Kidney glomerular epithelial cell (primary cell): ENCODE measurements around the gene LNP1.
A peak's percentile ranks its signal among the peaks of the same experiment; 100 is the strongest.
"Not testable (repeated sequence)": the region's sequence is repeated elsewhere in the genome, so short reads cannot be mapped to it uniquely, and the experiment has no call there.

Experiments
- DNase-seq: peaks from one replicate; lab custom pipeline; 2025; lab: John Stamatoyannopoulos, UW

The LNP1 gene

DNA sequence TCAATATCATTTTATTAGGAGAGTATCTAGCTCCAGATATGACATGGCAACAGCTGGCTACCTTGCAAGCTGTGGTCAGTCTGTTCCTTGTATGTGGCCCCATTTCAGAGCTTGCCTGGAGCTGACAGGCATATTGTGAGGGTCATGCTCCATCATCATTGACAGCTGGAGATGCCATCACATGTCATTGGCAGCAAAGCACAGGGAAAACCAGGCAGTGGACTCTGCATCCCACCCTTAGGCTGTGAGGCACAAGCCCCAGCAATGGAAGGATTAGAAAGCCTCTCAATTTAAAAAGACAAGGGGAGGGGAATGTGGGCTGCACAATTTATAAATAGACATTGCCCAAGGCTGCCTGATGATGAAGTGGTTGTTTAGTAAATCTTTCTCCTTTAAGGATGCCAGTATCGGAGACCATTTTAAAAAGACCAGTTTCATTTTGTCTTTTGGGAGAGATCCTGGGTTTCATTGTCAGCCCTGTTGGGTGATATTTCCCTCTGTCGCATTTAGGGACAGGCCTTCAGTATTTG, 27.9 kb downstream of the LNP1 start:
- DNase-seq, result no peak

DNA sequence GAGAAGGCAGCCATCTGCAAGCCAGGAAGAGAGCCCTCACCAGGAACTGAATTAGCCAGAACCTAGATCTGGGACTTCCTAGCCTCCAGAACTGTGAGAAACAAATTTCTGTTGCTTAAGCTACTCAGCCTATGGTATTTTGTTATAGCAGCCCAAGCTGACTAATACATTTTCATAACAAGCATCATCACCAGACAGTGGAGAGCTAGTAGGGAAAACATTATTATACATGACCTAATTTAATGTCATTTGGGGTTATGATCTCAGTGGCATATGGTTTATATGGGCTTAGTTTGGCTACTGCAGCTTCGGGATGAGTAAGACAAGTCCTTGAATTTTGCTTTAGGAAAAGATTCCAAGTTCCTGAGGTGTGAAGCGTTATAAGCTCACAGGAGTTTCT, 35.6 kb downstream of the LNP1 start:
- no peak for DNase-seq

DNA sequence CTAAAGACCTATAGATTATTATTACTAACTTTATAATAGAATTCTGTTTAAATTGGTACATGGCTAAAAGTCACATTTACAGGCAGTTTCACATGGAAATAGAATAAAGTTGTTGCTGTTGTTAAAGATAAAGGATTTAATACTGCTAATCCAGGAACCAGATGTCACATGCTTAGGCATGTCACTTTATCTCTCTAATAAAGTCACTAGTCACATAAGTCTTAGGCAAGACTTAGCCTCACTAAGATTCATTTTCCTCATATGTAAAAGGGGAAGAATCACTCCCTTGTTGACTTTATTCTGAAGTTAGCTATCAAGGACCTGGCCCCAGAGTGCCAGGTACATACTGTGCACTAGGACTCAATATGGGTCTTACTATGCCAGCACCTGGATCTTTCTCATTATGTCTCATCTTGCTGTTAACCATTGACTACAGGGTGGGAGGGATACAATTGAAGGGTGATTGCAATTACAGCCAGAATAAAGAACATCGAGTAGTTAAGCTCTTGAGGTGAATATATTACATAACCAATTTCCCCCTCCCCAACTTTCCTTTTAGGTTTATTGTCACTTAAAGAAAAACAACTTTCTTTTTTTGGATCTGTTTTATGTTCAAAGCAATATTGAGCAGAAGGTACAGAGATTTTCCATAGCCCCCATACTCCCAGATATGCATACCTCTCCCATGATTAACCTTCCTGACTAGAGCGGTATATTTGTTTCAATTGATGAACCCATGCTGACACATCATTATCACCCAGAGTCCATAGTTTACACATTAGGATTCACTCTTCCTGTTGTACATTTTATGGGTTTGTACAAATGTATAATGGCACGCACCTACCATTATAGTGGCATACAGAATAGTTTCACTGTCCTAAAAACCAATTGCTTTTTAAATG, 36.6 kb downstream of the LNP1 start:
- no peak for DNase-seq

DNA sequence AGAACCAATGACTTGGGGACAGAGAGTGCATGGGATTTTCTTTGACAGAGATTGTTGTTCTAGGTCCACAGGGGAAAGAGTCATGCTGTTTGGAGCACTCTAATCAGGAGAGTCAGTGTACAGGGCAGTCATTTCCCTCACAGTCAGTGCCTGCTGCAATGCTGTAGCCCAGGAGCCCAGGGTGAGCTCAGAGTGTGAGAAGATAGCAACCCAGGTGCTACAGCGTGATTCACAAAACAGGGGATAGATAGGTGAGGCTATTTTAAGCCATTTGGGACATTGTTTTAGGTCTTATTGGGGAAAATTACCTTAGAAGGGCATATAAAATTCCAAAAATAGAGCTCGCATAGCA, 37.3 kb downstream of the LNP1 start:
- no peak for DNase-seq

DNA sequence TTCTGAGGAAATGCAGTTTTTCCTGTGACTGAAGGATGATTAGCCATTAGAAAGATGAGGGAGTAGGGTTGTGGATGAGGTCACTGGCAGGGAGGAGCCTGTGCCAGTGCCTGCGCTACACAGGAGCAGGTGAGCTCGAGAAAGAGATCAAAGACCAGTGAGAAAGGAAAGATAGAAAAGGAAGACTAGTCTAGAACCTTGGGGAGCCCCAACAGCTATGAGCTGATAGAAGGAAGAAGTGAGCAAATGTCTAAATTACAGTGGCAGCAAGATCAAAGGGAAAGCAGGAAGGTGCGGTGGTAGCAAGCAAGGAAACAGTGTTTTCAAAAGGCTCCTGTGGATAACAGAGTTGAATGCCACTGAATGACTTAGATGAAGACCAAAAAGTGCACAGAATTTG, 39.6 kb downstream of the LNP1 start:
- DNase-seq, result no peak

DNA sequence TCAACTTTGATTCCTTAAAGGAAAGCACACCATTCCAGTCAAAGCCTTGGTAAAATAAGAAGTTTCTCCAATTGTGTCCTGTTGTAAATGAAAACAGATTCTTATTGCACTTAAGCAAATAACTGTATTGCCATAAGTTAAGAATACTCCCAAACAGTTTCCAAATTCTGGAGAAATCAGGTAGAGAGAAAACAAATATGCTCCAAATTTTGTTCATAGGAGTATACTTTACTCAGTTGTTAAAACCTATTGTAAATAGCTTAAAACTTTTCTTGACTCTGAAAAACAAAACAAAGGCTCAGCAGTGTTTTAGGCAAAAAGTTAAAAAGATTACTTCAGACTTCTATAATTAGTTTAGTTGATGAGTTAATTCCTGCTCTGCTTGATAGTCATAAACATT, 42.4 kb downstream of the LNP1 start:
- DNase-seq, result no peak

DNA sequence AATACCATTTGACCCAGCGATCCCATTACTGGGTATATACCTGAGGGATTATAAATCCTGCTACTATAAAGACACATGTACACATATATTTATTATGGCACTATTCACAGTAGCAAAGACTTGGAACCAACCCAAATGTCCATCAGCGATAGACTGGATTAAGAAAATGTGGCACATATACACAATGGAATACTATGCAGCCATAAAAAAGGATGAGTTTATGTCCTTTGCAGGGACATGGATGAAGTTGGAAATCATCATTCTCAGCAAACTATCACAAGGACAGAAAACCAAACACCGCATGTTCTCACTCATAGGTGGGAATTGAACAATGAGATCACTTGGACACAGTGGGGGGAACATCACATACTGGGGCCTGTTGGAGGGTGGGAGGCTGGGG, 45.7 kb downstream of the LNP1 start:
- not testable (repeated sequence) for DNase-seq

DNA sequence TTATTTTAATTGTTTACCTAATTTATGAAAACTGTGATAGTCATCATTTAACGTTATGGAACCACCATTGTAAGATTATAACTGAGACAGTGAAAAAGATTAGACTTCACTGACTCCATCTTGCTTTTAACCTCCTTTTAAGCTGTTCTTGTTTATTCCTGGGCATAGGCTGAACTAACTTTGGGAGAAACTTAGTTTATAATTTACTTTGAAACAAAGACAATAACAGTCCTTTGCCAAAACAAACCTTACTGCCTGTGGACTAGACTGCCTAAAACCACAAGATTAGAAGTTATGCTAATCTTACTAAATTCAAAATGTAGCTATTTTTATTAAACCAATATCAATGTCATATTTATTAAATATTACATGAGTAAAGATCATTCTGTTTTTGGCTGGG, 46.7 kb downstream of the LNP1 start:
- no peak for DNase-seq

DNA sequence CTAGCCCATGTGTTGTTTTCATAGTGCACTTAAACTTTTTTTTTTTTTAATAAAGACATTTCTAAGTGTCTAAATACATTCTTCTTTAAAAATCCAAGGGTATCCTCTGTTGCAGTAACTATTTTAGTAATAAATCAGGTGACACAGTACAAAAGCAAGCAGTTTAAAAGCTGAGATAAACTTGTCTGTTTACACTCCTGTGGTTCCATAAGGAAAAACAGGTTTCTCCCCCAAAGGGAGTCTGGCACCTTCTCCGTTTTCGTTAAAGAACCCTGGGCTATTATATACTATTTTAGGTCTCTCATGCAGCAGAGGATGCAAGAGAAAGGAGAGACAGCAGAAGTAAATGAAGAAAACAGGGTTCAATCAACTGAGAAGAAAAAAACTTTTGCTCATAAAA, 47.9 kb downstream of the LNP1 start:
- no peak for DNase-seq

DNA sequence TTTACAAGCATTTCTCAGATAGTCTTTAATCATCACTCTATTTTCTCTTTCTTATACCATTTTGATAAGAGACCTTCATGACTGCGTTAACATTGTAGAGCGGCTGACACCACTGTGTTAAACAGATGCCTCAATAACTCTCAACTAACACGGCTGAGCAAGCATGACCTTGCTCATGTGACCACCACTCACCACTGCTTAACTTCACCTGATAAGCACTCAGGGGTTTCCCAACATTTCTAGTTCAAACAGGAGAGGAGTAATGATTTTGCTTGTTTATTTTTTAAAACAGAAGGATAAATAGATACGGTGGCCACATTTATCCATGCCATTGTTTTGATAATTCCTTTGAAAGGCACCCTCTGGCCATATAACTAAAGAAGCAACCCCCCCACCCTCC, 53.3 kb downstream of the LNP1 start:
- no peak for DNase-seq

DNA sequence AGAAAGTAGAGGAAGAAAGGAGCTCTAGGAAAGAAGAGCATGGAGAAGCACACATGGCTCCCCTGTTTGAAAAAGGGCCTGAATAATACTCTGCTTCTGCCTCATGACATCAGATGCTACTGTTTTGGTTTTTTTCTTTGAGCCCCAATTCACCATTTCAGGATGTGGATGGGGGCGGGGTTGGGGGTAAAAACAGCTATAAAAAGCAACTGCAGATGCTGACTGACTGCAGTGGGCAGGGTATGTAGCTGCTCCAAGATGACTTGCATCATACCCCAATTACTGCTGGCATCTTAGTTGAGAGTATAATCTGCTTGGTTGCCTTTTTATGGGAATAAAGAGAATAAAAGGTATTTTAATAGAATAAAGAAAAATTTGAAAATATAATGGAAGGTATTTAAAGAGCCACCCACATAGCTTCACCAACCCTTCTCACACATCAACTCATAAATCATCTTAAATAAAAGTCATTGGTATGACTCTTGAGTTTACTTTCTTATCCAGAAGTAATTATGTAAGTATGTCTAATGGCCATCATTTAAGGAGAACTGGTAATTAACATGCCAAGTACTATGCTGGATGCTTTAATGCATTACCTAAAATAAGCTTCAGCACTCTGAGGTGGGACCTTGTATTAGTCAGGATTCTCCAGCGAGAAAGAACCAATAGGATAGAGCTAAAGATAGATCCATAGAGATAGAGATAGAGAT, 54.7 kb downstream of the LNP1 start:
- DNase-seq, result no peak

DNA sequence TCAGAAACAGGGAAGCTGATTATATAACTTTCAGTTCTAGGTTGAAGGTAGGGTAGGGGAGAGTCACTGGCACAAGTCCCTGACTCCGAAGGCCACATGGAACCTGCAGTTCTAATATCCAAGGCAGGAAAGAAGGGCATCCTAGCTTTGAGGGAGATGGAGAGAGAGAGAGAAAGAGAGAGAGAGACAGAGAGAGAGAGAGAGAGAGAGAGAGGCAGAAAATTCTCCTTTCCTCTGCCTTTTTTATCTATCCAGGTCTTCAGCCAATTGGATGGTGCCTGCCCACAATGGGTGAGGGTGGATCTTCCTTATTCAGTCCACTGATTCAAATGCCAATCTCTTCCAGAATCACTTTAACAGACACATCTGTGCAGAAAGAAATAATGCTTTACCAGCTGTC, 55.4 kb downstream of the LNP1 start:
- DNase-seq, result no peak

DNA sequence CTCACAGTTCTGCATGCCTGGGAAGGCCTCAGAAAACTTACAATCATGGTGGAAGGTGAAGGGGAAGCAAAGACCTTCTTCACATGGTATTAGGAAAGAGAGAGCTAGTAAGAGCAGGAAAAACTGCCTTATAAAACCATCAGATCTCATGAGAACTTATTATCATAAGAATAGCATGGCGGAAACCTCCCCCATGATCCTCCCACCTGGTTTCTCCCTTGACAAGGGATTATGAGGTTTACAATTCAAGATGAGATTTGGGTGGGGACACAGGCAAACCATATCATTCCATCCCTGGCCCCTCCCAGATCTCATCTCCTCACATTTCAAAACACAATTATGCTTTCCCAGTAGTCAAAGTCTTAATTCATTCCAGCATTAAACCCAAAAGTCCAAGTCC, 56.5 kb downstream of the LNP1 start:
- DNase-seq, result no peak

DNA sequence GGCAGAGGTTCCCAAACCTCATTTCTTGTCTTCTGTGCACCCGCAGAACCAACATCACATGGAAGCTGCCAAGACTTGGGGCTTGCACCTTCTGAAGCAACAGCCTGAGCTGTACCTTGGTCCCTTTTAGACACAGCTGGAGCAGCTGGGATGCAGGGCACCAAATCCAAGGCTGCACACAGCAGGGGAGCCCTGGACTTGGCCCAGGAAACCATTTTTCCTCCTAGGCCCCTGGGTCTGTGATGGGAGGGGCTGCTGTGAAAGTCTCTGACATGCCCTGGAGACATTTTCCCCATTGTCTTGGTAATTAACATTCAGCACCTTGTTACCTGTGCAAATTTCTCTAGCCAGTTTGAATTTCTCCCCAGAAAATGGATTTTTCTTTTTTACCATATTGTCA, 57.5 kb downstream of the LNP1 start:
- DNase-seq, result no peak

DNA sequence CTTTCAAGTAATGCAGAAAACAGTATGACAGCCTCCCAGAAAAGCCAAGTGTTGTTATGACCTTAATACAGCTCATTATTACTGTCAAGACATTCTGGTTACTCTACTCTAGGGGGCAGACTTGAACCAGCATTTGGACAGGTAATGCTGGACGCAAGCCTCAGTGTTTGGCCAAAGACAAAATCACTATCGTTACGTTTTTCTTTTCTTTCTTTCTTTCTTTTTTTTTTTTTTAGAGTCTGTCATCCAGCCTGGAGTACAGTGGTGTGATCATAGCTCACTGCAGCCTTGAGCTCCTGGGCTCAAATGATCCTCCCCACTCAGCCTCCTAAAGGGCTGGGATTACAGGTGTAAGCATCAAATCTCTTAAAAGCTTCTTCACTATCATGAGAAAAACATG, 61.7 kb downstream of the LNP1 start:
- DNase-seq, result peak; percentile 50

DNA sequence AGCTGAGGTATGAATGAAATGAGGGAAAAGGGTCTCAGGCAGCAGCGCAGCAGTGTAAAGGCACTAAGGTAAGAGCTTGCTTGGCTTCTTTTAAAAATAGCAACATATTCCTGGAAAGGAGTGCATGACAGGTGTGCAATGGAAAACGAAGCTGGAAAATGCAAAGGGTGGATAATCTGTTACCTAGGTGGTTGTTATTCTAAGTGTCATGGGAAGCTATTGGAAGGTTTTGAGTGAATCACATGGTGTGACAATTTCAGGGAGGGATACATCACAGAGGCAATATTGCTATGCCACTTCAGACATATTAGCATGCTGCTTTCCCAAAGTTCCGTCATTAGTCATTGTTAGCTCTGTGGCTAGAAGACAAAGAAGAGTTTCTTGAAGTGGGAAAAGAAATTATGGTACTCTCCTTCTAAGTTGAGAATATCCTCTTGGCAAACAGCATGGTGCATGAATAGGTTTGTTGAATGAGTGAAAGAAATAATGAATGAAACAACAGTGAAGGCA, 62.4 kb downstream of the LNP1 start:
- DNase-seq, result no peak

DNA sequence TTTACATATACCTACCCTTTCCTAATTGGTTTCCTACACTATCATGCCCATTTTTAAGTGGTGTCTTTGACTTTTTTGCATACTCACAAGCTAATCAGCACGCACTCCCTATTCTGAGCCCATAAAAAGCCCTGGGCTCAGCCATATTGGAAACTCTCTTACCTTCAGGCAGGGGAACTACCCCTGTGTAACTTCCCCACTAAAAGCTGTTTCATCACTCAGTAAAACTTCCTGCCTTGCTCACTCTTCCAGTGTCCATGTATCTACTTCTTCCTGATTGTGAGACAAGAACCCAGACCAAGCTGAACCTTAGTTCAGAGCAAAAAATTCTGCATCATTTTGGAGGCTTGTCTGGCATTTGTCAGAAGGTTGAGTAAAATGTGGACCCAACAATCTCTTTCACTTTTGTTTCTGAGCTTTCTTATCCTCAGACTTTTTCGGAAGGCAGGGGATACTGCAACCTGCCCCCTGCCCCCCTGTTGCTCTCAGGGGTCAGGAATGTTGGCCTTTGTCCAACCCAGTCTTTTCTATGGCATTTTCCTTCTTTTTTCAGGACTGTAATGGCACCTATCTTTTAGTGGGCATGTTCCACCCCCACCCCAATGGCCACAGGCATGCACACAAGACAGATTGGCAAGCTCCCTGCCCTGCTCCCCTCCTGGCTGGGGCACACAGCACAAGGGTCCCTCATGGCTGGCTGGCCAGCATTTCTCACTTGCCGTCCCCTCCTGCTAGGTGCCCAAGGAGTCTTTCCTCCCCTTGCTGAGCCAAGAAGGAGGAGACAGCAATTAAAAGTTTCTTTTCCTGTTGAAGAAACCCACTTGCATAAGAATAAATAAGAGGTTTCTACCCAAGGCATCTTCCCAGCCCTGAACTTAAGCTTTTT, 64.8 kb downstream of the LNP1 start:
- DNase-seq, result no peak

DNA sequence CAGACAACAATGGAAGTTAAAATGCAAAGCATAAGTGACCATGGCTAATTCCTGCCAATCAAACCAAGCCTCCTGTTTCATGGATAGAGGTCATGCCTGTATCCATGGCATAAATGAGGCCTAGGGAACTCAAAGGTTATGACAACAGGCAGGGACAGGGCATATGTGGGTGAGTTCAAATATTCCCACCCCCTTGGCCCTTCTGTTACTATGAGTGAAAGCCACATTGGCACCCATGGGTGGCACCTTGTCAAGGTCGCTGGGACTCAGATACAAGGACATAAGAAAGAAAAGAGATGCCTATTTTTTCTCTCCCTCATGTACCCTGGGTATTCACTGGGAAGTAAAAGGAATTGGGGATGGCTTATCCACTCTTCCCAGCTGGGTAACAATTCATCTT, 65.8 kb downstream of the LNP1 start:
- DNase-seq, result no peak

DNA sequence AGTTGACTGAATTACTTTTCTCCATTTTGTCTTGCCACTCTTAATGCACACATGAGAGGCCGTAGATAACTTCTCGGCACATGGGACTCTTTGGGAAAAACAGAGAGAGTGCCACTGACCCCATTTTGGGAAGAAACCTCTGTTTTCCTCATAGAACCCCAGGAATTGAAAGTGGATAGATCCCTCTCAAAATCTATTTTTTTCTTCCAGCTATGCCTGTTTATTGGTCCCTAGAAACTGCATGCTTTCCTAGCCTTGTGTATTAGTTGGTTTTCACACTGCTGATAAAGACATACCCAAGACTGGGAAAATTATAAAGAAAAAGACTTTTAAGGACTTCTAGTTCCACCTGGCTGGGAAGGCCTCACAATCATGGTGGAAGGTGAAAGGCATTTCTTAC, 67.3 kb downstream of the LNP1 start:
- DNase-seq, result no peak

DNA sequence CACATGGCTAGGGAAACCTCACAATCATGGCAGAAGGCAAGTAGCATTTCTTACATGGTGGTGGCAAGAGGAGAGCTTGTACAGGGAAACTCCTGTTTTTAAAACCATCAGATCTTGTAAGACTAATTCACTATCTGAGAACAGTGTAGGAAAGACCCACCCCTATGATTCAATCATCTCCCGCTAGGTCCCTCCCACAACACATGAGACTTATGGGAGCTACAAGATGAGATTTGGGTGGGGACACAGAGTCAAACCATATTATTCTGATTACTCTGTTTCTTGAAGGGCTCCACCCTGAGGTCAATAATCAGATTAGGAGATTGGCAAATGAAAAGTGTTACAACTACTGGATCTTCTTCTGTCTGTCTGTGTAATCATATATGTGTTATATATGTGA, 69.6 kb downstream of the LNP1 start:
- no peak for DNase-seq

DNA sequence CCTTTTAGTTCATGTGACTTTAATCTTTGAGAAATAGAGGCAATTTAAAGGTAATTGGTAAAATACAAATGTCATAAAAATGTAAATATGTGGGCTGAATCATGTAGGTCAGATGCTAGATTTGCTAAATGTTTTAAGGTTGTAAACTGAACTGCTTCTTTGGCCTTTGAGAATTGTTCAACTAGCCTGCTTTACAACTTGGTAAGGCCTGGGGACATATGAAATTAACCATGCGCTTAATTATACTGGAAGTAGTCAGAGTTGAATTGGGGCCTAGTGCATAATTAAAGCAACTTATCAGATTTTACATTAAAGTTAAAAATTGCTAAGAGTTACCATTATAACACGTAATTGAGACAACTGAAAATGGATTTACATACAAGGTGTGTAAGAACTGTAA, 70.1 kb downstream of the LNP1 start:
- no peak for DNase-seq

DNA sequence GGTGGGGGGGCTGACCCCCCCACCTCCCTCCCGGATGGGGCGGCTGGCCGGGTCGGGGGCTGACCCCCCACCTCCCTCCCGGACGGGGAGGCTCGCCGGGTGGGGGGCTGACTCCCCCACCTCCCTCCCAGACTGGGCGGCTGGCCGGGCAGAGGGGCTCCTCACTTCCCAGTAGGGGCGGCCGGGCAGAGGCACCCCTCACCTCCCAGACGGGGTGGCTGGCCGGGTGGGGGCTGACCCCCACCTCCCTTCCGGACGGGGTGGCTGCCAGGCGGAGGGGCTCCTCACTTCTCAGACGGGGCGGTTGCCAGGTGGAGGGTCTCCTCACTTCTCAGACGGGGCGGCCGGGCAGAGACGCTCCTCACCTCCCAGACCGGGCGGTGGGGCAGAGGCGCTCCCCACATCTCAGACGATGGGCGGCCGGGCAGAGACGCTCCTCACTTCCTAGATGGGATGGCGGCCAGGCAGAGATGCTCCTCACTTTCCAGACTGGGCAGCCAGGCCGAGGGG, 76.6 kb downstream of the LNP1 start:
- not testable (repeated sequence) for DNase-seq
